ENCODE results near the gene CFAP97D1.

Gene CFAP97D1

DNA sequence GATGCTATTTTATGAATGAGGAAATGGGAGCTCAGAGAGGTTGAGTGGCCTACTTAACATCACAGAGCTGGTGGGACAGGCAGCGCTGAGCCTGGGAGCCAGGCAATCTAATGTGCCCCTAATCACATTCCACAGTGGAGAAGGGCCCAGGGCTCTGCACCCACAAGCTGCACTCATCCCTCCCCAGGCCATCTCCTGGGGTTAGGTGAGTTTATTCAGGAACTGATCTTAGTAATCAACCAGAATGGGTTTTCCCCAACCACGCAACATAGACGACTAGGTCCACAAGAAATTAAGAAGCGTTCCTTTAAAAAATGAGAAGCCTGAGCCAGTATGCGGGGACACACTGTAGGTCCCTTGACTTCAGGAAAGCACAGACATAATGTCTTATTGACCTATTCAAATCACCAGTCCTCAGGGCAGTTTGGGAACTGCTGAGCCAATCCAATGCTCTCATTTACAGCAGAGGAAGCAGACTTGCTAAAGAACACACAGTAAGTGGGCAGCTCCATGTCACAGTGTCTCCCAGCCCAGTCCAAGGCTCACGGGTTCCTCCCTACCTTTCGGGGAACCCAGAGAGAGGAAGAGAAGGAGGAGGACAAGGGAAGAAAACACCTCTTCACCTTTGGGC, 50.4 kb downstream of the CFAP97D1 start:
- DNase-seq = no peak

DNA sequence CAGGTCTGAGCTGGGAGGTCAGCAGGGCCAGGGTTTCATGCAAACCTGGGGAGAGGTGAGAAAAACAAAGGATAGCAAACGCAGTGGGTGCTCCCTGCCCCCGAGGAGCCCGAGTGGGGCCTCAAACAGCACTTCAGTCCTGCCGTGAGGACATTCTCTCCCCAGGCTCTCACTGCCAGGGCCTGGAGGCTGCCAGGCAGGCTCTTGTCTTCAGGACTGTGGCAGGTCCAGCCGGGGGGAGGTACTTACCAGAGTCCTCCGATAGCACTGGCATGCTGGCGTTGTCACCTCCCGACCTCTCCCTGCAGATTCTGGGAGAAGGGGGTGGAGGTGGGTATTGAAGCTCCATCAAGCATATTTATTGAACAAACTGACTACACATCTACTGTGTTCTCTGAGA, 51.4 kb downstream of the CFAP97D1 start:
- DNase-seq = no peak

DNA sequence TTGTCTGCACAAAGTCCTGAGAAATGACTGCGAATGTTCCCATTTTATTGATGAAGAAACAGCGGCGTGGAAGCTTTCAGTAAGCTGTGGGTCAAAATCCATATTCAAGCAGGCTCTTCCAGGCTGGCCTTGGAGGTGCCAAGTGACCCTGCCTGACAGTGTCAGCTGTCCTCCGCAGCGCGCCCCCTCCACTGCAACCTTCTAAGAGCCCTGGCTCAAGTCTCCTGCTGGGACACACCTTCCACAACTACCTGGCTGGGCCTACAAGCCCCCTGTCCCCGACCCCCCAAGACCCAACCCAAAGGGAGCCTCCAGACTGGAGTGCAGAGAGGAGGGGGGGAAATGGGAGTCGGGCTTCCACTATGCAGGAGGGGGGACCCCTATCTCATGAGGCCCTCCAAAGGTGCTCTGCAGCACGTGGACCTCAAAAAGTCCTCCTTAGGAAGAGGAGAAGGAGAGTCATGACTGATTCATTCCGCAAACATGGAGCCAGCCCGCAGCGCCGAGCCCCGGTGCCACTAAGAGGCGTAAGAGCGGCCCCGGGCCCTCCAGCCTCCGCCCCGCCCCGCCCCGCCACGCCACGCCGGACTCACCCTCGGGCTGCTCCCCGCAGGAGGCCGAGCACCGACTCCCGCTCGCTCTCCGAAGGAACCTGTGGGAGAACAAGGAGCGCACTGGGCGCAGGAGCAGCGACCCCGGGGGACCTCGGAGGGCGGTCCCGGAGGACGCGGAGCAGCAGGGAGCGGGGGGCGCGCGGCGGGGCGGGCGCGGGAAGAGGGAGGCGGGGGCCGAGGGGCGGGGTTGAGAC, 52.1 kb downstream of the CFAP97D1 start:
- DNase-seq = no peak

DNA sequence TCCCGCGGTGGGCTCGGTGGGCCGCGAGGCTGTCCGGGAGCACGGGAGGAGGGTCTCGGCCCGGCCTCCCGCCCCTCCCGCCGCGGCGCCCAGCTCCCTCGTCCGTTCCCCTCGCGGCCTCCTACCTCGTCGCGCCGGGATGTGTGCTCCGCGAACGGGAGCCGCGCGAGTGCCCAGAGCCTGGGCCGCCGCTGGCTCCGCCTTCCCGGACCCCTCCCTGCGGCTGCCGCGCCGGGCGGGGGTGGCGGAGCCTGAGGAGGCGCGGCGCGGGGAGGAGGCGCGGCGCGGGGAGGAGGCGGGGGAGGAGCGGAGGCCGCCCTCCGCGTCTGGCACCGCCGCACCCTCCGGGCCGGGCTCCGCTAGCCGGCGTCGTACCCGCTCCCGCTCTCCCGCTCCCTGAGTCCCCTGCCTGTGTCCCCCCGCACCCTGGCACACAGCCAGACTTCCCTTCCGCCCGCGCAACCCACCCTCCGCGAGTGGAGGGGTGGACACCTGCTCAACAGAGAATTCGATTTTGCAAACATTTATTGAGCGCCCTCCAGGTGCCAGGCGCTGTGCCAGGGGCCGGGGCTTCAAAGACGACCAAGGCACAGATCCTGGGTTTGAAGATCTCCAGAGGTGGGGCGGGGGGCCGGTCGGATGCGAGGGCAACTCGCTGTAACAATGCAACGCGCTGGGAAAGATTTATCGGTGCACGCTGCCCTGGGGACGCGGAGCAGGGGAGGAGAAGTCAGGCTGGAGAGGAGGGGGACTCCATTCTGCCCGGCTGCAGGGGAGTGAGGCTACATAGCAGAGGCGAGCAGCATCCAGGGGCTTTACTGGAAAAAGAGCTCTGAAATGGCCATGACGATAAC, 53.0 kb downstream of the CFAP97D1 start, which contains the start of gene MPP3:
Gene MPP3, minus strand, starts transcription at position 171 of the 854 bp plus-strand sequence. CDS start 1,240 bp downstream, outside the sequence.
- DNase-seq = peak; percentile 38

DNA sequence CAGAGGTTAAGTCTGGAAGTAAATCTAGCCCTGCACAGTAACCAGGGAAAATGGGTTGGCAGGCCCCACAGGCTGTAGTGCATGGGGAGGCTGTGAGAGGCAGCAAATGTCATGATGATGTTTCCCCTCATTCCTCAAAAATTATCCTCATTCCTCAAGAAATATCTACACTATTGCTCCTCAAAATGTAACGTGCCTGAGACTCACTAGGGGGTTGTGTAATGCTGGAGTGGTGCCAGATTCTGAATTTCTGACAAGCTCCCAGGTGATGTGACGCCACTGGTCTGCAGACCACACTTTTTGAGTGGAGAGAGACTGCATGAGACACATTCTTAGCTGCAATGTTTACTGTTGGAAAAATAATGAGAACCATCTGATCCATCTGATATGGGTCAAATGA, 53.9 kb downstream of the CFAP97D1 start:
- no peak for DNase-seq

All from activated effector memory CD4-positive, alpha-beta T cell treated with Interleukin-2 at 50 U/mL for 16 hours (primary cell).